BLaER1 treated with 17β-estradiol and CSF1 and Interleukin-3, amounts not matched to agents 10 nM and 100 nM (cell line): ENCODE data around the gene EGFL6.
"Not testable (repeated sequence)": the region's sequence is repeated elsewhere in the genome, so short reads cannot be mapped to it uniquely, and the experiment has no call there.

Experiments used
- H3K27ac ChIP-seq, 11 experiments: shearing (Covaris generic); formaldehyde crosslinking; 2 replicates each; pipeline ENCODE4 v1.8.1; 2022
- H3K27me3 ChIP-seq, 11 experiments: shearing (Covaris generic); formaldehyde crosslinking; 2 replicates each; pipeline ENCODE4 v1.8.1; 2022
- H3K36me3 ChIP-seq, 11 experiments: shearing (Covaris generic); formaldehyde crosslinking; 2 replicates each; pipeline ENCODE4 v1.8.1; 2022
- H3K4me1 ChIP-seq, 10 experiments: shearing (Covaris generic); formaldehyde crosslinking; 2 replicates each; pipeline ENCODE4 v1.8.1; 2022
- H3K4me2 ChIP-seq, 11 experiments: shearing (Covaris generic); formaldehyde crosslinking; 2 replicates each; pipeline ENCODE4 v1.8.1; 2022
- H3K4me3 ChIP-seq, 10 experiments: shearing (Covaris generic); formaldehyde crosslinking; 2 replicates each; pipeline ENCODE4 v1.8.1; 2022
- H3K9ac ChIP-seq, 11 experiments: shearing (Covaris generic); formaldehyde crosslinking; 2 replicates each; pipeline ENCODE4 v1.8.1; 2022
- H3K9me3 ChIP-seq, 11 experiments: shearing (Covaris generic); formaldehyde crosslinking; replicated peaks in 1 of 11; 2 replicates each; pipeline ENCODE4 v1.8.1; 2022
- H4K20me1 ChIP-seq, 11 experiments: shearing (Covaris generic); formaldehyde crosslinking; 2 replicates each; pipeline ENCODE4 v1.8.1; 2022
- Cebpa-rat ChIP-seq, 11 experiments: shearing (Covaris generic); IDR thresholded peaks; 2 replicates each; pipeline ENCODE4 v1.8.1; 2022

Gene EGFL6

GRCh38 chrX:13607331-13607995, 38.1 kb downstream of the EGFL6 start:
- H3K9ac ChIP-seq: no peak overlapping the region
- H3K4me3 ChIP-seq: no peak overlapping the region
- no peaks in the 10 kb centered on the region for H3K4me1 ChIP-seq
- H3K27me3 ChIP-seq: peaks cover 87 to 97% (median 94%) of the 10 kb centered on the region in 11 experiments
- H3K36me3 ChIP-seq: no peaks in the 10 kb centered on the region
- H3K4me2 ChIP-seq: no peak overlapping the region
- peaks cover 0 to 5% (median 0%) of the 10 kb centered on the region in 11 experiments; a peak in 1 of 22 replicates for H4K20me1 ChIP-seq
- no peak for TF ChIP-seq Cebpa-rat (IDR thresholded peaks at IDR 0.05)
- H3K9me3 ChIP-seq: peaks cover 0 to 11% (median 5%) of the 10 kb centered on the region in 11 experiments; a peak in 14 of 22 replicates
- no peak overlapping the region for H3K27ac ChIP-seq

- Histone ChIP-seq H3K4me3 (no peak overlapping the region), H3K36me3 (no peaks in the 10 kb centered on the region), H3K27me3 (peaks cover 82 to 96% (median 93%) of the 10 kb centered on the region in 11 experiments), H3K27ac (no peak overlapping the region), H3K4me1 (no peaks in the 10 kb centered on the region), H3K9me3 (peaks cover 0 to 12% (median 0%) of the 10 kb centered on the region in 11 experiments; a peak in 5 of 22 replicates), H3K4me2 (no peak overlapping the region), H4K20me1 (peaks cover 0 to 5% (median 0%) of the 10 kb centered on the region in 11 experiments; a peak in 1 of 22 replicates), H3K9ac (no peak overlapping the region)
- TF ChIP-seq Cebpa-rat (IDR thresholded peaks at IDR 0.05): no peak
Measured at GRCh38 chrX:13607996-13608365, 38.6 kb downstream of the EGFL6 start.

GRCh38 chrX:13614154-13614553, 44.8 kb downstream of the EGFL6 start:
- no peak overlapping the region for H3K27ac ChIP-seq
- H3K9ac ChIP-seq: no peak overlapping the region
- H3K9me3 ChIP-seq: peaks cover 0 to 14% (median 0%) of the 10 kb centered on the region in 11 experiments; a peak in 9 of 22 replicates
- H3K4me1 ChIP-seq: no peaks in the 10 kb centered on the region; a peak in 1 of 20 replicates
- peaks cover 76 to 96% (median 92%) of the 10 kb centered on the region in 11 experiments for H3K27me3 ChIP-seq
- no peaks in the 10 kb centered on the region for H3K36me3 ChIP-seq
- H4K20me1 ChIP-seq: peaks cover 0 to 10% (median 0%) of the 10 kb centered on the region in 11 experiments; a peak in 1 of 22 replicates
- no peak for TF ChIP-seq Cebpa-rat (IDR thresholded peaks at IDR 0.05)
- no peak overlapping the region for H3K4me2 ChIP-seq
- no peak overlapping the region for H3K4me3 ChIP-seq

GRCh38 chrX:13620207-13620606, 50.8 kb downstream of the EGFL6 start:
- H3K4me2 ChIP-seq: no peak overlapping the region
- H3K27ac ChIP-seq: no peak overlapping the region
- no peak overlapping the region for H3K9ac ChIP-seq
- no peak overlapping the region for H3K4me3 ChIP-seq
- no peaks in the 10 kb centered on the region; a peak in 1 of 20 replicates for H3K4me1 ChIP-seq
- peaks cover 93 to 100% (median 98%) of the 10 kb centered on the region in 11 experiments for H3K27me3 ChIP-seq
- H3K36me3 ChIP-seq: no peaks in the 10 kb centered on the region
- H4K20me1 ChIP-seq: peaks cover 0 to 10% (median 0%) of the 10 kb centered on the region in 11 experiments; a peak in 2 of 22 replicates
- no peak for TF ChIP-seq Cebpa-rat (IDR thresholded peaks at IDR 0.05)
- peaks cover 0 to 26% (median 8%) of the 10 kb centered on the region in 11 experiments; a peak in 15 of 22 replicates for H3K9me3 ChIP-seq

- H4K20me1 ChIP-seq: peaks cover 0 to 10% (median 0%) of the 10 kb centered on the region in 11 experiments; a peak in 2 of 22 replicates
- TF ChIP-seq Cebpa-rat (IDR thresholded peaks at IDR 0.05): no peak
- no peak overlapping the region for H3K9ac ChIP-seq
- H3K4me1 ChIP-seq: no peaks in the 10 kb centered on the region
- no peak overlapping the region for H3K27ac ChIP-seq
- H3K4me2 ChIP-seq: no peak overlapping the region
- H3K36me3 ChIP-seq: no peaks in the 10 kb centered on the region
- H3K4me3 ChIP-seq: no peak overlapping the region
- peaks cover 99 to 100% (median 100%) of the 10 kb centered on the region in 11 experiments for H3K27me3 ChIP-seq
- H3K9me3 ChIP-seq: peaks cover 0 to 29% (median 8%) of the 10 kb centered on the region in 11 experiments; a peak in 15 of 22 replicates
Measured at GRCh38 chrX:13622401-13622964, 53.1 kb downstream of the EGFL6 start.

GRCh38 chrX:13627306-13627705, 57.9 kb downstream of the EGFL6 start:
- no peak overlapping the region for H3K4me3 ChIP-seq
- no peaks in the 10 kb centered on the region for H3K36me3 ChIP-seq
- peaks cover 30 to 51% (median 37%) of the 10 kb centered on the region in 11 experiments for H3K9me3 ChIP-seq
- TF ChIP-seq Cebpa-rat (IDR thresholded peaks at IDR 0.05): no peak
- peaks cover 83 to 96% (median 93%) of the 10 kb centered on the region in 11 experiments for H3K27me3 ChIP-seq
- H4K20me1 ChIP-seq: no peaks in the 10 kb centered on the region
- no peaks in the 10 kb centered on the region for H3K4me1 ChIP-seq
- no peak overlapping the region for H3K27ac ChIP-seq
- no peak overlapping the region for H3K4me2 ChIP-seq
- H3K9ac ChIP-seq: no peak overlapping the region

GRCh38 chrX:13637224-13637623, 67.8 kb downstream of the EGFL6 start:
- H3K36me3 ChIP-seq, H3K9ac ChIP-seq, H3K4me3 ChIP-seq, H4K20me1 ChIP-seq, H3K4me2 ChIP-seq, H3K27ac ChIP-seq, H3K4me1 ChIP-seq: not testable (repeated sequence)
- H3K9me3 ChIP-seq: peaks cover 71 to 84% (median 79%) of the 10 kb centered on the region in 11 experiments
- peaks cover 78 to 89% (median 87%) of the 10 kb centered on the region in 11 experiments for H3K27me3 ChIP-seq

- no peak overlapping the region for H3K4me3 ChIP-seq
- H3K36me3 ChIP-seq: no peaks in the 10 kb centered on the region
- H3K9me3 ChIP-seq: peaks cover 71 to 80% (median 75%) of the 10 kb centered on the region in 11 experiments
- no peak overlapping the region for H3K27ac ChIP-seq
- no peaks in the 10 kb centered on the region for H4K20me1 ChIP-seq
- no peak for TF ChIP-seq Cebpa-rat (IDR thresholded peaks at IDR 0.05)
- no peak overlapping the region for H3K4me2 ChIP-seq
- H3K4me1 ChIP-seq: no peaks in the 10 kb centered on the region
- no peak overlapping the region for H3K9ac ChIP-seq
- peaks cover 78 to 87% (median 86%) of the 10 kb centered on the region in 11 experiments for H3K27me3 ChIP-seq
Measured at GRCh38 chrX:13638021-13638420, 68.6 kb downstream of the EGFL6 start.

- Histone ChIP-seq H3K4me2 (no peak overlapping the region), H3K27ac (no peak overlapping the region), H3K9me3 (peaks cover 68 to 79% (median 71%) of the 10 kb centered on the region in 11 experiments), H3K4me3 (no peak overlapping the region), H3K9ac (no peak overlapping the region), H4K20me1 (no peaks in the 10 kb centered on the region), H3K27me3 (peaks cover 80 to 87% (median 86%) of the 10 kb centered on the region in 11 experiments), H3K4me1 (no peaks in the 10 kb centered on the region), H3K36me3 (no peaks in the 10 kb centered on the region)
- no peak for TF ChIP-seq Cebpa-rat (IDR thresholded peaks at IDR 0.05)
Measured at GRCh38 chrX:13638826-13639225, 69.4 kb downstream of the EGFL6 start.

- not testable (repeated sequence) for H3K4me3 ChIP-seq, H3K27ac ChIP-seq, H3K9ac ChIP-seq, H3K4me2 ChIP-seq, H3K36me3 ChIP-seq, H3K4me1 ChIP-seq
- H3K27me3 ChIP-seq: peaks cover 80 to 87% (median 86%) of the 10 kb centered on the region in 11 experiments
- H3K9me3 ChIP-seq: peaks cover 42 to 50% (median 44%) of the 10 kb centered on the region in 11 experiments
- peaks cover 0 to 19% (median 5%) of the 10 kb centered on the region in 11 experiments; a peak in 7 of 22 replicates for H4K20me1 ChIP-seq
Measured at GRCh38 chrX:13641684-13642083, 72.3 kb downstream of the EGFL6 start.
